8988T (cell line): ENCODE results near the gene NAA10.
A peak's percentile ranks its signal among the peaks of the same experiment; 100 is the strongest.

Source experiments
- DNase-seq: peaks from one replicate; pipeline ENCODE4 v3.0.0; 2011

The NAA10 gene

GRCh38 chrX:153908219-153908860 lies 26.5 kb downstream of the NAA10 start:
- no peak for DNase-seq

- no peak for DNase-seq
These were observed 27.4 kb downstream of the NAA10 start for GRCh38 chrX:153907456-153907855.

GRCh38 chrX:153906126-153906917 lies 28.5 kb downstream of the NAA10 start:
- no peak for DNase-seq

- DNase-seq = no peak
These were observed 29.2 kb downstream of the NAA10 start for GRCh38 chrX:153905481-153906095.

- no peak for DNase-seq
These were observed 30.6 kb downstream of the NAA10 start, which contains the start of gene AVPR2 for GRCh38 chrX:153903991-153904957. Gene AVPR2, plus strand, starts transcription at chrX:153904673. Its CDS starts 473 bp downstream, at chrX:153905146.

GRCh38 chrX:153903238-153903980 lies 31.4 kb downstream of the NAA10 start:
- no peak for DNase-seq

- DNase-seq = no peak
These were observed 32.5 kb downstream of the NAA10 start for GRCh38 chrX:153902385-153902784.

- DNase-seq = no peak
These were observed 33.1 kb downstream of the NAA10 start for GRCh38 chrX:153901753-153902140.

- peak; percentile 77 for DNase-seq
These were observed 33.7 kb downstream of the NAA10 start for GRCh38 chrX:153900831-153901752.

GRCh38 chrX:153897899-153898298 lies 36.9 kb downstream of the NAA10 start:
- DNase-seq = no peak

GRCh38 chrX:153889123-153889522 lies 45.7 kb downstream of the NAA10 start:
- DNase-seq = no peak

- no peak for DNase-seq
These were observed 46.5 kb downstream of the NAA10 start for GRCh38 chrX:153888344-153888743.

- no peak for DNase-seq
These were observed 47.5 kb downstream of the NAA10 start for GRCh38 chrX:153887385-153887784.

GRCh38 chrX:153886915-153887314 lies 47.9 kb downstream of the NAA10 start:
- no peak for DNase-seq

GRCh38 chrX:153885968-153886903 lies 48.6 kb downstream of the NAA10 start, which contains the start of gene L1CAM:
Gene L1CAM, minus strand, starts transcription at chrX:153886173. Its CDS starts 10,337 bp downstream, at chrX:153875836.
- DNase-seq = no peak

GRCh38 chrX:153885208-153885787 lies 49.5 kb downstream of the NAA10 start:
- DNase-seq = no peak

- peak; percentile 79 for DNase-seq
These were observed 50.2 kb downstream of the NAA10 start for GRCh38 chrX:153884590-153884989.

GRCh38 chrX:153884136-153884535 lies 50.7 kb downstream of the NAA10 start:
- no peak for DNase-seq
